HTERT RPE-1 (cell line): ENCODE measurements around the gene PSMB10.

ENCODE experiments used
- in situ Hi-C: fragments of 300-500 bp; cut with MboI; formaldehyde crosslinking; loops from 4 replicates; pipeline ENCODE4 v1.14.3; 2020; ENCODE audit warnings: low sequenced_read_pairs

Gene PSMB10

GRCh38 chr16:67901734-67902133 lies 34.9 kb downstream of the PSMB10 start:
- in situ Hi-C loops = no loop called here

- in situ Hi-C loops = no loop called here
Observed at GRCh38 chr16:67897231-67897630, 39.4 kb downstream of the PSMB10 start.

DNA sequence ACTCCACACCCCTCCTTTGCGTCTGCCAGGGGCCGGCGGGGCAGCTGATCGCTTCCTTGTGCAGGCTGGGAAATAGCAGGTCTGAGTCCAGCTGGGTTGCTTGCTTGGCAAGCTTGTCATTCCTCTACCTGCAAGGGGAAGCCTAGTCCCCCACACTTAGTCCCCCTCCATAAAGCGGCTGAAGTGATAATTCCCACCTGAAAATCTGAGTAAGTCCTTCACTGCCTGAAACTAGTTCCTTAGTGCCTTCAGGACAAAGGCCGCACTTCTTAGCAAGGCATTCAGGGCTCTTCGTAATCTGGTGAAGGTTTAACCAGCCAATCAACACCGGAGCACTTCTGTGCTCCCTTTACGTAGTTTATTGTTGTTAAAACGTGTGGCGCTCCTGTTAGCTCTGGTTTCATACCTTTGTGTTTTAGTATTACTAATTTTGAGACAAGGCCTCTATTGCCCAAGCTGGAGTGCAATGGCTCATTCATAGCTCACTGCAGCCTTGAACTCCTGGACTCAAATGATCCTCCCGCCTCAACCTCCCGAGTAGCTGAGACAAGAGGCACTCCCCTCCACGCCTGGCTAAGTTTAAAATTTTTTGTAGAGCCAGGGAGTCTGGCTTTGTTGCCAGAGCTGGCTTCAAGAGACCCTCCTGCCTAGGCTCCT lies 42.8 kb downstream of the PSMB10 start:
- in situ Hi-C loops = no loop called here

GRCh38 chr16:67892899-67893742 lies 43.5 kb downstream of the PSMB10 start, which contains the start of gene PSKH1:
PSKH1 (plus strand) TSS chr16:67893254; CDS start chr16:67908750, 15,496 bp downstream.
- in situ Hi-C loops = no loop called here

GRCh38 chr16:67892375-67892774 lies 44.3 kb downstream of the PSMB10 start:
- in situ Hi-C loops = no loop called here

- in situ Hi-C loops = no loop called here
Observed at GRCh38 chr16:67888331-67888730, 48.3 kb downstream of the PSMB10 start.

DNA sequence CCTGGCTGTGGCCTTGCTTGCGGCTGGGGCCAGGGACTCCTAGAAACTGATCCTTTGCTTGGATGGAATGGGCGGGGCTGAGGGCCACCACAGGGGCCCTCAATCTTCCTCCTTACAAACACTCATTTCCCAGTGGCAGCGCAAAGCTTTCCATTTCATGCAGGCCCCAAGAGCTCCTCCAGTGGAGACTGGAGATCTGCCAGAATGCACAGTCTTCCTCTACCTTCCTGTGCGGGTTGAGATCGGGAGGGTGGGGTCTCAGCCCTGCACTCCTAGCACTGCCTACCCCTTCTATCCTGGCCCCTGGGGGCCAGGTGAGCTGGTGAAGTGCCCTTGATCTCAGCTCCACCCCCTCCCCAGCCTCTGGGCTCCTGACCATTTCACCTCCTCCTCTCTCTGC lies 50.3 kb downstream of the PSMB10 start:
- in situ Hi-C loops = no loop called here

DNA sequence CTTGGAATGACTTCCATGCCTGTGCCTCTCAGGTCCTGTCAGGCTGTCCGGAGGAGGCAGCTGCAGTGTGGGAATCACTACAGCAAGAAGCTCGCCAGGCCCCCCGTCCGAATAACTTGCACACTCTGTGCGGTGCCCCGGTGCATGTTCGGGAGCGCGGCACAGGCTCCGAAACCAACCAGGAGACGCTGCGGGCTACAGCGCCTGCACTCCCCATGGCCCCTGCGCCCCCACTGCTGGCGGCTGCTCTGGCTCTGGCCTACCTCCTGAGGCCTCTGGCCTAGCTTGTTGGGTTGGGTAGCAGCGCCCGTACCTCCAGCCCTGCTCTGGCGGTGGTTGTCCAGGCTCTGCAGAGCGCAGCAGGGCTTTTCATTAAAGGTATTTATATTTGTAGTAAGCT lies 50.7 kb downstream of the PSMB10 start:
- in situ Hi-C loops = no loop called here

GRCh38 chr16:67885545-67885944 lies 51.1 kb downstream of the PSMB10 start:
- in situ Hi-C loops = no loop called here

GRCh38 chr16:67884684-67885083 lies 52.0 kb downstream of the PSMB10 start, which contains the start of gene NRN1L:
NRN1L (plus strand) TSS chr16:67884885; CDS start chr16:67884904, 19 bp downstream.
- in situ Hi-C loops = no loop called here
